ENCODE results near the gene ADGRA1. TPM values are rescaled to one million over a fixed set of nuclear protein-coding genes. Genes with fewer than 3 reads are reported as not detected.

The ADGRA1 gene
- total RNA-seq, 4 donors from 2014 or later = not detected

- WGBS, 2 donors = 8% methylated on average over 16 of the region's 29 CpGs; no CpG with 5 or more reads in 1 of the 2 donors
- TF ChIP-seq, protein P1, sequence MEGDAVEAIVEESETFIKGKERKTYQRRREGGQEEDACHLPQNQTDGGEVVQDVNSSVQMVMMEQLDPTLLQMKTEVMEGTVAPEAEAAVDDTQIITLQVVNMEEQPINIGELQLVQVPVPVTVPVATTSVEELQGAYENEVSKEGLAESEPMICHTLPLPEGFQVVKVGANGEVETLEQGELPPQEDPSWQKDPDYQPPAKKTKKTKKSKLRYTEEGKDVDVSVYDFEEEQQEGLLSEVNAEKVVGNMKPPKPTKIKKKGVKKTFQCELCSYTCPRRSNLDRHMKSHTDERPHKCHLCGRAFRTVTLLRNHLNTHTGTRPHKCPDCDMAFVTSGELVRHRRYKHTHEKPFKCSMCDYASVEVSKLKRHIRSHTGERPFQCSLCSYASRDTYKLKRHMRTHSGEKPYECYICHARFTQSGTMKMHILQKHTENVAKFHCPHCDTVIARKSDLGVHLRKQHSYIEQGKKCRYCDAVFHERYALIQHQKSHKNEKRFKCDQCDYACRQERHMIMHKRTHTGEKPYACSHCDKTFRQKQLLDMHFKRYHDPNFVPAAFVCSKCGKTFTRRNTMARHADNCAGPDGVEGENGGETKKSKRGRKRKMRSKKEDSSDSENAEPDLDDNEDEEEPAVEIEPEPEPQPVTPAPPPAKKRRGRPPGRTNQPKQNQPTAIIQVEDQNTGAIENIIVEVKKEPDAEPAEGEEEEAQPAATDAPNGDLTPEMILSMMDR (IDR thresholded peaks at IDR 0.05) = no peak
- TF ChIP-seq POLR2A (IDR thresholded peaks at IDR 0.05) = no peak
- no peaks in the 10 kb centered on the region for H3K9me3 ChIP-seq
- H3K27me3 ChIP-seq = peaks cover 3 to 79% (median 4%) of the 10 kb centered on the region in 4 donors
- H3K4me1 ChIP-seq = peaks cover 7 to 30% (median 12%) of the 10 kb centered on the region in 3 donors
- no peak overlapping the region for H3K27ac ChIP-seq
- intact Hi-C loops (cut with DNase I) = no loop called here
- H3K36me3 ChIP-seq = no peaks in the 10 kb centered on the region
- DNase-seq = no peak
- H3K4me3 ChIP-seq = peak overlapping the region; percentile 45 to 72 (median 52)
Measured at GRCh38 chr10:133160826-133161471, 73.2 kb downstream of the ADGRA1 start.

GRCh38 chr10:133161486-133162109 is 73.9 kb downstream of the ADGRA1 start:
- peaks cover 3 to 80% (median 4%) of the 10 kb centered on the region in 4 donors for H3K27me3 ChIP-seq
- DNase-seq = no peak
- H3K27ac ChIP-seq = no peak overlapping the region
- peaks cover 7 to 30% (median 12%) of the 10 kb centered on the region in 3 donors for H3K4me1 ChIP-seq
- no peaks in the 10 kb centered on the region for H3K36me3 ChIP-seq
- TF ChIP-seq POLR2A (IDR thresholded peaks at IDR 0.05) = no peak
- no peaks in the 10 kb centered on the region for H3K9me3 ChIP-seq
- WGBS, 2 donors = 70 to 80% methylated on average over 2 to 13 of the region's 33 CpGs
- intact Hi-C loops (cut with DNase I) = no loop called here
- H3K4me3 ChIP-seq = no peak overlapping the region

GRCh38 chr10:133162178-133162909 is 74.6 kb downstream of the ADGRA1 start:
- DNase-seq = no peak
- Histone ChIP-seq H3K9me3 (no peaks in the 10 kb centered on the region), H3K36me3 (no peaks in the 10 kb centered on the region), H3K4me1 (peaks cover 7 to 30% (median 12%) of the 10 kb centered on the region in 3 donors), H3K27ac (no peak overlapping the region), H3K27me3 (peaks cover 3 to 80% (median 4%) of the 10 kb centered on the region in 4 donors), H3K4me3 (no peak overlapping the region)
- WGBS, 2 donors = 78 to 81% methylated on average over 18 to 19 of the region's 22 CpGs
- TF ChIP-seq POLR2A (IDR thresholded peaks at IDR 0.05) = no peak
- TF ChIP-seq, protein P1 (IDR thresholded peaks at IDR 0.05) = no peak
- intact Hi-C loops (cut with DNase I) = no loop called here

DNA sequence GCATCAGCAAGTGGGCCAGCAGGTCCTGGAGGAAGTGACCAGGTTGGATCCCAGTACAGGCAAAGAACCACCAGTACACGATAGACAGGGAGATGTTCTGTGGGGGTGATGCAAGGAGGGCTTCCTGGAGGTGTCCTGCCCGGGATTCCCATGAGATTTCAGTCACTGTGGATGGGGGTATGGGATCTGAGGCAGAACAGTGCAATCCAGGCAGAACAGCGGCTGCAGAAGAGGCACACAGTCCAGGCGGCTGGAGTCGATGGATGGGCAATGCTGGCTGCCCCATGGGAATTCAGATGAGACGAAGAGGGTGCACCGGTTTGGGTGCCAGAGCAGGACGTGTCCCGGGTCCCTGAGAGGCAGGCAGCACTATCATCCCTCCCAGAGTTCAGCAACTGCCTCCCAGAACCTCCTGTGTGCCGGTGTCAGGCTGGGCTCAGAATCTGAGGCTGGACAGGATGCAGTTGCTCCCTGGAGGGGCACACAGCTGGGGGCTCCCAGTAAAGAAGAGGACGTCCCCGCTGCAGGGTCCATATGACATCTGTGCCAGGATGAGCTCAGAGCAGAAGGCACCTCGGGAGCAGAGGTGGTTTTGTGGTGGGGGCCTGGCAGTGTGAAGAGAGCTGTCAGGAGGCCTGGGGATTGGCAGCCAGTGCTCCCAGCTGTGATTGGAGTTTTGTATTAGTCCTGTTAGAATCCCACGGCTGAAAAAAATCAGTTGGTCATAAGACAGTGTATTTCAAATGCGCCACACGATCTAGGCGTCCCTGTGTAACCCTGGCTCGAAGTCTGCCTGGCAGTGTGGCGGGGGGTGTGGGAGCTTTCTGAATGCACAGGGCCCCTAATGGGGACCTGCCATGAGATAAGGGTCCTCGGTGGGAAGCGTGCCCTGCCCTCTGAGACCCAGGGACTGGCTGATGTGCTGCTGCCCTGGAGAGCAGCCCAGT is 75.5 kb downstream of the ADGRA1 start:
- WGBS, 2 donors = 69 to 72% methylated on average over 7 to 15 of the region's 21 CpGs
- TF ChIP-seq, protein P1 (IDR thresholded peaks at IDR 0.05) = no peak
- no peak for TF ChIP-seq POLR2A (IDR thresholded peaks at IDR 0.05)
- intact Hi-C loops (cut with DNase I) = no loop called here
- no peak overlapping the region for H3K27ac ChIP-seq
- H3K4me3 ChIP-seq = no peak overlapping the region
- H3K9me3 ChIP-seq = no peaks in the 10 kb centered on the region
- peaks cover 3 to 85% (median 4%) of the 10 kb centered on the region in 4 donors for H3K27me3 ChIP-seq
- no peak for DNase-seq
- H3K4me1 ChIP-seq = peaks cover 7 to 30% (median 12%) of the 10 kb centered on the region in 3 donors
- H3K36me3 ChIP-seq = no peaks in the 10 kb centered on the region
